H1 (cell line): ENCODE data around the gene PIK3R5. TPM values are rescaled to one million over a fixed set of nuclear protein-coding genes. Genes with fewer than 3 reads are reported as not detected.

Experiments used
- ATF3 ChIP-seq: IDR thresholded peaks from 2 replicates; pipeline ENCODE4 v1.6.1; 2011; ENCODE audit warnings: low read depth, mild to moderate bottlenecking, low read length; ENCODE audit not compliant: insufficient read depth
- BRCA1 ChIP-seq: IDR thresholded peaks from 2 replicates; pipeline ENCODE4 v1.6.1; 2012; ENCODE audit warnings: low read depth, low read length, improper control_type of control experiment
- CBX5 ChIP-seq: fragments of 300-800, 300-1000 bp; sonication (generic); IDR thresholded peaks from 2 replicates; pipeline ENCODE4 v1.7.1; 2016; ENCODE audit warnings: antibody characterized with exemption, low read length, low read depth
- CBX8 ChIP-seq: fragments of 300-800, 300-1000 bp; sonication (generic); IDR thresholded peaks from 2 replicates; pipeline ENCODE4 v1.7.1; 2016; ENCODE audit warnings: low read depth, low read length, borderline replicate concordance
- CHD2 ChIP-seq: IDR thresholded peaks from 2 replicates; pipeline ENCODE4 v1.6.1; 2012; ENCODE audit warnings: low read length, improper control_type of control experiment
- CTCF ChIP-seq, 3 experiments: IDR thresholded peaks; 1 replicate in 2 of 3; 2 replicates in 1 of 3; pipeline versions ENCODE4 v1.5.1 to v1.6.1; 2011; ENCODE audit warnings: low read length in 3 of 3, mild to moderate bottlenecking in 3 of 3, inconsistent platforms in 2 of 3, low read depth in 1 of 3, moderate library complexity in 1 of 3; ENCODE audit not compliant: insufficient read depth in 1 of 3; ENCODE audit errors: control extremely low read depth in 1 of 3
- E2F6 ChIP-seq: IDR thresholded peaks from 2 replicates; pipeline ENCODE4 v1.6.1; 2012; ENCODE audit warnings: inconsistent platforms
- JUND ChIP-seq: IDR thresholded peaks from 2 replicates; pipeline ENCODE4 v1.6.1; 2011; ENCODE audit warnings: mild to moderate bottlenecking, improper control_type of control experiment, low read length
- KDM5A ChIP-seq: fragments of 200-600 bp; IDR thresholded peaks from 2 replicates; pipeline ENCODE4 v1.7.1; 2012; ENCODE audit warnings: mild to moderate bottlenecking, low read length, inconsistent platforms, mixed read lengths
- MAX ChIP-seq: IDR thresholded peaks from 2 replicates; pipeline ENCODE4 v1.6.1; 2012; ENCODE audit warnings: inconsistent platforms
- RAD21 ChIP-seq, 2 experiments: IDR thresholded peaks in 1 of 2; conservative IDR thresholded peaks in 1 of 2; 2 replicates each; pipeline ENCODE4 v1.6.1; 2011; ENCODE audit warnings: low read depth in 2 of 2, low read length in 2 of 2, improper control_type of control experiment in 1 of 2, inconsistent platforms in 1 of 2, mild to moderate bottlenecking in 1 of 2, moderate library complexity in 1 of 2
- RNF2 ChIP-seq: fragments of 200-900, 300-1000 bp; sonication (generic); IDR thresholded peaks from 2 replicates; pipeline ENCODE4 v1.7.1; 2016; ENCODE audit warnings: borderline replicate concordance, low read depth, mild to moderate bottlenecking, antibody characterized with exemption, low read length; ENCODE audit not compliant: poor library complexity, severe bottlenecking; ENCODE audit errors: missing control alignments
- RXRA ChIP-seq: IDR thresholded peaks from 2 replicates; pipeline ENCODE4 v1.6.1; 2011; ENCODE audit warnings: low read depth, mild to moderate bottlenecking, low read length, moderate library complexity; ENCODE audit not compliant: insufficient read depth
- SIN3A ChIP-seq, 2 experiments: IDR thresholded peaks in 1 of 2; conservative IDR thresholded peaks in 1 of 2; 2 replicates each; pipeline ENCODE4 v1.6.1; 2011 to 2012; ENCODE audit warnings: low read length in 2 of 2, improper control_type of control experiment in 1 of 2, low read depth in 1 of 2, mild to moderate bottlenecking in 1 of 2
- SIRT6 ChIP-seq: IDR thresholded peaks from one replicate; pipeline ENCODE4 v1.7.1; 2012; ENCODE audit warnings: low read length, inconsistent platforms
- SIX5 ChIP-seq: IDR thresholded peaks from 2 replicates; pipeline ENCODE4 v1.6.1; 2011; ENCODE audit warnings: mild to moderate bottlenecking, low read depth, low read length
- SP1 ChIP-seq: IDR thresholded peaks from 2 replicates; pipeline ENCODE4 v1.6.1; 2011; ENCODE audit warnings: low read depth, low read length
- TAF7 ChIP-seq: optimal IDR thresholded peaks from 2 replicates; pipeline ENCODE3; 2011; ENCODE audit warnings: low read depth, mild to moderate bottlenecking, inconsistent platforms, low read length, moderate library complexity, borderline replicate concordance
- polyA plus RNA-seq, 7 experiments: library from polyadenylated mRNA; depleted of rRNA in 3 of 7; stranded (reverse) in 5 of 7; unstranded in 2 of 7; fragments of >200 nt in 5 of 7; fragments of 200-250 nt in 2 of 7; gene quantifications; 1 replicate in 5 of 7; 2 replicates in 1 of 7; 4 replicates in 1 of 7; pipeline versions ENCODE4 v1.2.1 to v1.2.3, GENCODE V29; 2011 to 2013; ENCODE audit warnings: missing spikeins in 2 of 7, mixed read lengths in 2 of 7
- total RNA-seq: library from RNA; stranded (reverse); fragmentation: NEBNext Ultra II Directional; extraction: Animal tissue kit (Norgen Biotek cat#: 25700); gene quantifications from 2 replicates; pipeline ENCODE4 v1.2.1, GENCODE V29; 2021

PIK3R5 gene
- total and polyA plus RNA-seq, 2 of the 8 experiments (the other 6 are each of a cell fraction or from before 2014, with no cell fraction given) = 2.7 to 4.3 TPM

- TF ChIP-seq ATF3 (no peak), SIN3A (conservative IDR thresholded peaks at IDR 0.05 in 1 of 2, IDR thresholded peaks at IDR 0.05 in 1 of 2; ENCODE audit: low read depth in 1 of 2, low read length in 2 of 2) (0 out of 4 replicates have a peak, but pooled peaks of 1 of the 2 experiments have one; percentile 30), SIRT6 (no peak), KDM5A (no peak), CHD2 (0 out of 2 replicates have a peak, but pooled peaks have one; percentile 41), JUND (0 out of 2 replicates have a peak, but pooled peaks have one; percentile 7), E2F6 (peak; percentile 27; the same call in 1 of the 2 replicates), BRCA1 (no peak), CTCF (IDR thresholded peaks at IDR 0.05; ENCODE audit: control extremely low read depth in 1 of 3, insufficient read depth in 1 of 3, low read depth in 1 of 3, low read length in 3 of 3) (peak; percentile 67 to 83 (median 71)), CBX8 (no peak), SP1 (no peak), MAX (peak; percentile 58; the same call in 1 of the 2 replicates), CBX5 (no peak), RXRA (no peak), SIX5 (no peak), RNF2 (no peak), TAF7 (no peak), RAD21 (IDR thresholded peaks at IDR 0.05 in 1 of 2, conservative IDR thresholded peaks at IDR 0.05 in 1 of 2; ENCODE audit: low read depth in 2 of 2, low read length in 2 of 2) (peak; percentile 73 to 82)
Measured at GRCh38 chr17:8887834-8888703, 77.4 kb downstream of the PIK3R5 start (continued).
